ENCODE results near the gene DACH1.

DACH1 gene

GRCh38 chr13:71613066-71613745, 253.8 kb downstream of the DACH1 start:
- TF ChIP-seq SPI1 (IDR thresholded peaks at IDR 0.05; ENCODE audit: borderline replicate concordance, low read depth) (peak; percentile 96), REST (IDR thresholded peaks at IDR 0.05; ENCODE audit: insufficient replicate concordance, low read depth) (no peak), POLR2AphosphoS5 (IDR thresholded peaks at IDR 0.05; ENCODE audit: low read depth) (no peak; the same call in 1 of the 2 replicates)
- peak in 1 of 2 experiments; percentile 73 for DNase-seq (ENCODE audit: low read depth in 1 of 2, low spot score in 1 of 2)
- Histone ChIP-seq H3K4me3 (replicated peaks; ENCODE audit: insufficient read depth, low read length) (peak overlapping the region; percentile 8; the same call in 1 of the 2 replicates), H3K27ac (replicated peaks) (peak overlapping the region; percentile 57), H3K27me3 (ENCODE audit: insufficient read depth, poor library complexity, severe bottlenecking) (no peaks in the 10 kb centered on the region)

- H3K4me3 ChIP-seq (replicated peaks; ENCODE audit: insufficient read depth, low read length), result no peak overlapping the region
- no peak overlapping the region; the same call in 1 of the 2 replicates for H3K27ac ChIP-seq (replicated peaks)
- DNase-seq (ENCODE audit: low read depth in 1 of 2, low spot score in 1 of 2), result no peak
- TF ChIP-seq SPI1 (IDR thresholded peaks at IDR 0.05; ENCODE audit: borderline replicate concordance, low read depth) (peak; percentile 62; the same call in 1 of the 2 replicates), GABPA (IDR thresholded peaks at IDR 0.05; ENCODE audit: low read depth) (no peak), REST (IDR thresholded peaks at IDR 0.05; ENCODE audit: insufficient replicate concordance, low read depth) (no peak), CTCF (IDR thresholded peaks at IDR 0.05; ENCODE audit: insufficient read depth, low read length) (no peak), POLR2AphosphoS5 (IDR thresholded peaks at IDR 0.05; ENCODE audit: low read depth) (no peak; the same call in 1 of the 2 replicates)
- H3K27me3 ChIP-seq (ENCODE audit: insufficient read depth, poor library complexity, severe bottlenecking), result no peaks in the 10 kb centered on the region
These were observed 255.7 kb downstream of the DACH1 start for GRCh38 chr13:71611292-71611691.

- no peak overlapping the region for H3K4me3 ChIP-seq (replicated peaks; ENCODE audit: insufficient read depth, low read length)
- H3K27me3 ChIP-seq (ENCODE audit: insufficient read depth, poor library complexity, severe bottlenecking), result no peaks in the 10 kb centered on the region
- DNase-seq (ENCODE audit: low read depth in 1 of 2, low spot score in 1 of 2), result peak; percentile 26 to 47
- TF ChIP-seq GABPA (IDR thresholded peaks at IDR 0.05; ENCODE audit: low read depth) (no peak), REST (IDR thresholded peaks at IDR 0.05; ENCODE audit: insufficient replicate concordance, low read depth) (no peak), POLR2AphosphoS5 (IDR thresholded peaks at IDR 0.05; ENCODE audit: low read depth) (no peak), SPI1 (IDR thresholded peaks at IDR 0.05; ENCODE audit: borderline replicate concordance, low read depth) (no peak), CTCF (IDR thresholded peaks at IDR 0.05; ENCODE audit: insufficient read depth, low read length) (no peak)
- no peak overlapping the region; the same call in 1 of the 2 replicates for H3K27ac ChIP-seq (replicated peaks)
These were observed 256.1 kb downstream of the DACH1 start for GRCh38 chr13:71610876-71611275.
